ENCODE measurements around the gene TCEANC. TPM values are rescaled to one million over a fixed set of nuclear protein-coding genes. Genes with fewer than 3 reads are reported as not detected.

The TCEANC gene
- total and polyA plus RNA-seq, 2 experiments from 2014 or later: 2.2 to 2.4 TPM

- in situ Hi-C loops (cut with MboI): no loop called here
Observed at GRCh38 chrX:13681595-13681994, 28.7 kb downstream of the TCEANC start.

DNA sequence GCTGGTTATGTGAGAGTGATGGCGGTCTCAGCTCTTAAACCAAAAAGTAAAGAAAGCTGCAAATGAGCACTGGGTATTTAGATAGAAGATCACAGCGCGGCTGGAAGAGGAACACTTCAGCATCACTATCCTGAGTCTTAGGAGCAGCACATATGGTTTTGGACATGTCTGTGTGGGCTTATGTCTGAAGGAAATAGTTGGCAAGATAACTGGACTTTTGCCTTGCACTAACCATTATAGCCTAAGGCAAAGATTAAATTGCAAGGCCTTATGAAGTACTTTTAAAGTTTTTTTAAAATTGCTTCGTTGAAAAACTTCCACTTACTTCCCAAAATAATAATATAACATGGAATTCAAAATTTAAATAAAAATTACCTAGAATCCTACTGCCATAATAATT lies 31.4 kb downstream of the TCEANC start:
- Histone ChIP-seq H3K9me2 (ENCODE audit: insufficient read depth) (no peaks in the 10 kb centered on the region), H3K79me2 (ENCODE audit: insufficient read depth) (peaks cover 4% of the 10 kb centered on the region), H4K20me1 (ENCODE audit: insufficient read depth) (no peaks in the 10 kb centered on the region), H3K27me3 (replicated peaks; ENCODE audit: insufficient read depth) (no peaks in the 10 kb centered on the region), H3K9me3 (ENCODE audit: low read depth) (no peaks in the 10 kb centered on the region), H3K4me3 (no peak overlapping the region), H3K4me1 (ENCODE audit: insufficient read depth) (peaks cover 9% of the 10 kb centered on the region), H3K9ac (no peak overlapping the region), H3K27ac (no peak overlapping the region), H3F3A (ENCODE audit: insufficient read depth) (peaks cover 6% of the 10 kb centered on the region; the same call in 1 of the 2 replicates), H3K4me2 (ENCODE audit: unreplicated experiment) (no peak overlapping the region), H3K36me3 (ENCODE audit: low read depth) (no peaks in the 10 kb centered on the region), H2AFZ (no peak overlapping the region)
- TF ChIP-seq EZH2 (IDR thresholded peaks at IDR 0.05; ENCODE audit: insufficient read depth, poor library complexity, severe bottlenecking) (no peak), EZH2phosphoT487 (IDR thresholded peaks at IDR 0.05; ENCODE audit: insufficient read depth, low read depth) (no peak)
- 95 to 100% methylated on average over 4 of the region's 4 CpGs for WGBS, 2 experiments (ENCODE audit: low coverage in 1 of 2, low lambda C conversion rate in 2 of 2, missing lambda C conversion rate in 2 of 2)
- in situ Hi-C loops (cut with MboI): no loop called here
- DNase-seq: no peak

More at GRCh38 chrX:13681595-13681994, 28.7 kb downstream of the TCEANC start:
- Histone ChIP-seq H3K9me2 (ENCODE audit: insufficient read depth) (no peaks in the 10 kb centered on the region), H3K4me2 (ENCODE audit: unreplicated experiment) (no peak overlapping the region), H3K36me3 (ENCODE audit: low read depth) (no peaks in the 10 kb centered on the region), H3K79me2 (ENCODE audit: insufficient read depth) (no peaks in the 10 kb centered on the region), H3K27me3 (replicated peaks; ENCODE audit: insufficient read depth) (no peaks in the 10 kb centered on the region), H3K4me1 (ENCODE audit: insufficient read depth) (peaks cover 9% of the 10 kb centered on the region), H4K20me1 (ENCODE audit: insufficient read depth) (no peaks in the 10 kb centered on the region), H3F3A (ENCODE audit: insufficient read depth) (peaks cover 6% of the 10 kb centered on the region; the same call in 1 of the 2 replicates), H3K9me3 (ENCODE audit: low read depth) (no peaks in the 10 kb centered on the region), H3K9ac (no peak overlapping the region), H2AFZ (no peak overlapping the region), H3K27ac (no peak overlapping the region), H3K4me3 (no peak overlapping the region)
- TF ChIP-seq EZH2phosphoT487 (IDR thresholded peaks at IDR 0.05; ENCODE audit: insufficient read depth, low read depth) (no peak), EZH2 (IDR thresholded peaks at IDR 0.05; ENCODE audit: insufficient read depth, poor library complexity, severe bottlenecking) (no peak)
- no peak for DNase-seq
- 77 to 88% methylated on average over 7 of the region's 7 CpGs for WGBS, 2 experiments (ENCODE audit: low coverage in 1 of 2, low lambda C conversion rate in 2 of 2, missing lambda C conversion rate in 2 of 2)

DNA sequence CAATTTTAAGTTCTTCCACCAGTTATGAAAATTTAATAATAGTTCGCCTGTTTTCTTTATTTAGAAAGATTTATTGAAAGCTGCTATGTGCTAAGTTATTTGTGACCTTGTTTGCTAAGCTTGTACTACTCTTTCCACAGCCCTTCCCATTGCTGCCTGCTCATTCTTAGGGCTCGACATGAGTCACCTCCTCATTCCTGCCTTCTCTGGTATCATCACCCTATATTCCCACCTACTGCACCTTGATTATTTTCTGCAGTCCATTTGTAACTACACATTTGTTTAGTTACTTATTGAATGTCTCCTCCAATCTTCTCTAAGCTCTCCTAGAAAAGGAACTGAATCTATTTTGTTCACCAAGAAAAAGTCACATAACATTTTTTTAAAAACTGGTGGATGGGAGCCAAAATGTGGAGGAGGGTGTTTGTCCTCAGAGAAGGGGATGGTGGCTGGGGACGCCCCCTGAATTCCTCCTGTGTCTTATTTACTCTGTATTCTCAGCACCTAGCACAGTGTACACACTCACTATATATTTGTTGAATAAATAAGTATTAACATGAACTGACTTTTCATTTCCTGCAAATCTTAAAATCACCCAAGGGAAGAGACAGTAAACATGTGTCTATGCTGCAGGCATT lies 32.3 kb downstream of the TCEANC start:
- peak; percentile 66 for DNase-seq
- Histone ChIP-seq H3K36me3 (ENCODE audit: low read depth) (no peaks in the 10 kb centered on the region), H3F3A (ENCODE audit: insufficient read depth) (peaks cover 6% of the 10 kb centered on the region; the same call in 1 of the 2 replicates), H3K79me2 (ENCODE audit: insufficient read depth) (peaks cover 13% of the 10 kb centered on the region), H3K9me3 (ENCODE audit: low read depth) (no peaks in the 10 kb centered on the region), H4K20me1 (ENCODE audit: insufficient read depth) (no peaks in the 10 kb centered on the region), H3K27me3 (replicated peaks; ENCODE audit: insufficient read depth) (no peaks in the 10 kb centered on the region), H2AFZ (no peak overlapping the region), H3K27ac (peak overlapping the region; percentile 12; the same call in 1 of the 2 replicates), H3K4me2 (ENCODE audit: unreplicated experiment) (no peak overlapping the region), H3K9me2 (ENCODE audit: insufficient read depth) (no peaks in the 10 kb centered on the region), H3K4me1 (ENCODE audit: insufficient read depth) (peaks cover 9% of the 10 kb centered on the region), H3K4me3 (no peak overlapping the region), H3K9ac (no peak overlapping the region)
- no peak for TF ChIP-seq EZH2phosphoT487 (IDR thresholded peaks at IDR 0.05; ENCODE audit: insufficient read depth, low read depth)
- WGBS, 2 experiments (ENCODE audit: low coverage in 1 of 2, low lambda C conversion rate in 2 of 2, missing lambda C conversion rate in 2 of 2): 31 to 33% methylated on average over 3 of the region's 3 CpGs
- in situ Hi-C loops (cut with MboI): no loop called here

- no peaks in the 10 kb centered on the region for H3K9me3 ChIP-seq (ENCODE audit: low read depth)
- H3K9me2 ChIP-seq (ENCODE audit: insufficient read depth): no peaks in the 10 kb centered on the region
- H2AFZ ChIP-seq: no peak overlapping the region
- H3F3A ChIP-seq (ENCODE audit: insufficient read depth): peaks cover 6% of the 10 kb centered on the region; the same call in 1 of the 2 replicates
- no peak for DNase-seq
- H3K79me2 ChIP-seq (ENCODE audit: insufficient read depth): peaks cover 33% of the 10 kb centered on the region
- H3K27ac ChIP-seq: no peak overlapping the region
- no peaks in the 10 kb centered on the region for H3K27me3 ChIP-seq (replicated peaks; ENCODE audit: insufficient read depth)
- TF ChIP-seq EZH2 (IDR thresholded peaks at IDR 0.05; ENCODE audit: insufficient read depth, poor library complexity, severe bottlenecking) (no peak), EZH2phosphoT487 (IDR thresholded peaks at IDR 0.05; ENCODE audit: insufficient read depth, low read depth) (no peak)
- H3K36me3 ChIP-seq (ENCODE audit: low read depth): no peaks in the 10 kb centered on the region
- no peaks in the 10 kb centered on the region for H4K20me1 ChIP-seq (ENCODE audit: insufficient read depth)
- no peak overlapping the region for H3K4me3 ChIP-seq
- in situ Hi-C loops (cut with MboI): no loop called here
- WGBS, 2 experiments (ENCODE audit: low coverage in 1 of 2, low lambda C conversion rate in 2 of 2, missing lambda C conversion rate in 2 of 2): 86 to 90% methylated on average over 1 of the region's 1 CpG
- peaks cover 13% of the 10 kb centered on the region for H3K4me1 ChIP-seq (ENCODE audit: insufficient read depth)
- no peak overlapping the region for H3K4me2 ChIP-seq (ENCODE audit: unreplicated experiment)
- no peak overlapping the region for H3K9ac ChIP-seq
Observed at GRCh38 chrX:13687203-13687602, 34.3 kb downstream of the TCEANC start.

All from GM23248 (cell line).